Naive thymus-derived CD8-positive, alpha-beta T cell (primary cell): ENCODE results near the gene LHX3. TPM values are rescaled to one million over a fixed set of nuclear protein-coding genes. Genes with fewer than 3 reads are reported as not detected.

ENCODE experiments used
- ATAC-seq, 2 donors: fragments of 150-1000 bp; cut with Tn5 transposase in 1 of 2; sonication (Bioruptor Pico), chemical (Tn5 transposase) in 1 of 2; 1 replicate in 1 of 2; 2 replicates in 1 of 2; pipeline ENCODE4 v1.10.0; 2021; ENCODE audit warnings: mild to moderate bottlenecking in 2 of 2, moderate library complexity in 2 of 2
- POLR2A ChIA-PET: fragments of 350-600 bp; sonication (Branson Sonifier 250); formaldehyde crosslinking; loops from one replicate; lab custom pipeline; 2021; ENCODE audit warnings: antibody characterized with exemption; lab: Charles Lee
- DNase-seq, 10 donors: peaks; one replicate each; pipeline versions ENCODE4 v3.0.0 to v3.0.0-alpha.2; 2020 to 2022
- H3K27ac Mint-ChIP-seq, 10 donors: one replicate each; pipeline ENCODE4 v1.8.0; 2020 to 2022; ENCODE audit warnings: mild to moderate bottlenecking in 10 of 10, mixed read lengths in 10 of 10, moderate library complexity in 4 of 10, inconsistent platforms in 1 of 10
- H3K27me3 Mint-ChIP-seq, 5 donors: one replicate each; pipeline ENCODE4 v1.8.0; 2021 to 2022; ENCODE audit warnings: mixed read lengths in 5 of 5
- H3K36me3 Mint-ChIP-seq, 3 donors: one replicate each; pipeline ENCODE4 v1.8.0; 2020 to 2022; ENCODE audit warnings: mixed read lengths in 3 of 3, mild to moderate bottlenecking in 2 of 3, inconsistent platforms in 1 of 3
- H3K4me1 Mint-ChIP-seq, 4 donors: one replicate each; pipeline ENCODE4 v1.8.0; 2021 to 2022; ENCODE audit warnings: mixed read lengths in 4 of 4
- H3K4me3 Mint-ChIP-seq, 10 donors: one replicate each; pipeline ENCODE4 v1.8.0; 2020 to 2022; ENCODE audit warnings: mild to moderate bottlenecking in 10 of 10, mixed read lengths in 10 of 10, moderate library complexity in 6 of 10, inconsistent platforms in 1 of 10
- H3K9me3 Mint-ChIP-seq, 9 donors: one replicate each; pipeline ENCODE4 v1.8.0; 2020 to 2022; ENCODE audit warnings: mixed read lengths in 9 of 9, mild to moderate bottlenecking in 3 of 9, inconsistent platforms in 1 of 9, moderate library complexity in 1 of 9
- polyA plus RNA-seq, 3 donors: library from polyadenylated mRNA; unstranded; fragments of 300-500 nt; fragmentation: Illumina TruSeq; gene quantifications; one replicate each; pipeline ENCODE4 v1.2.3, GENCODE V29; 2021
- total RNA-seq, 8 experiments: library from RNA in 2 of 8; stranded (reverse) in 2 of 8; gene quantifications; one replicate each; pipeline ENCODE4 v1.2.3 and lab custom pipeline; 2021 to 2026

The LHX3 gene
- total and polyA plus RNA-seq, 5 experiments from 2014 or later = not detected

GRCh38 chr9:136209786-136210185 lies 4.9 kb upstream of the LHX3 start:
- POLR2A ChIA-PET = no interaction called here
- Mint-ChIP-seq H3K36me3 (peaks cover 2 to 66% (median 29%) of the 10 kb centered on the region in 3 donors), H3K4me3 (no peak overlapping the region), H3K9me3 (no peaks in the 10 kb centered on the region), H3K27ac (no peak overlapping the region), H3K4me1 (peaks cover 0 to 2% (median under 1%) of the 10 kb centered on the region in 4 donors), H3K27me3 (peaks cover 0 to 7% (median 3%) of the 10 kb centered on the region in 5 donors)
- DNase-seq = no peak
- ATAC-seq = no peak

- no peak for ATAC-seq
- Mint-ChIP-seq H3K9me3 (no peaks in the 10 kb centered on the region), H3K27me3 (peaks cover 0 to 12% (median 3%) of the 10 kb centered on the region in 5 donors), H3K27ac (no peak overlapping the region), H3K36me3 (peaks cover 0 to 62% (median 24%) of the 10 kb centered on the region in 3 donors), H3K4me3 (no peak overlapping the region), H3K4me1 (peaks cover 0 to 2% (median under 1%) of the 10 kb centered on the region in 4 donors)
- DNase-seq = no peak
- POLR2A ChIA-PET = no interaction called here
Observed at GRCh38 chr9:136209232-136209631, 4.3 kb upstream of the LHX3 start.

- H3K4me3 Mint-ChIP-seq = no peak overlapping the region
- peaks cover 0 to 58% (median 18%) of the 10 kb centered on the region in 3 donors for H3K36me3 Mint-ChIP-seq
- POLR2A ChIA-PET = no interaction called here
Observed at GRCh38 chr9:136208675-136209074, 3.7 kb upstream of the LHX3 start.

GRCh38 chr9:136207616-136208015 lies 2.7 kb upstream of the LHX3 start:
- peaks cover 0 to 2% (median under 1%) of the 10 kb centered on the region in 4 donors for H3K4me1 Mint-ChIP-seq
- POLR2A ChIA-PET = no interaction called here
- H3K9me3 Mint-ChIP-seq = no peaks in the 10 kb centered on the region
- no peak overlapping the region for H3K4me3 Mint-ChIP-seq
- DNase-seq (no peak), ATAC-seq (no peak)
- peaks cover 3 to 24% (median 7%) of the 10 kb centered on the region in 5 donors for H3K27me3 Mint-ChIP-seq
- no peak overlapping the region for H3K27ac Mint-ChIP-seq
- peaks cover 0 to 48% (median 17%) of the 10 kb centered on the region in 3 donors for H3K36me3 Mint-ChIP-seq

More at GRCh38 chr9:136208675-136209074, 3.7 kb upstream of the LHX3 start:
- DNase-seq = no peak
- peaks cover 0 to 2% (median under 1%) of the 10 kb centered on the region in 4 donors for H3K4me1 Mint-ChIP-seq
- no peak for ATAC-seq
- no peak overlapping the region for H3K27ac Mint-ChIP-seq
- H3K27me3 Mint-ChIP-seq = peaks cover 0 to 17% (median 6%) of the 10 kb centered on the region in 5 donors
- H3K9me3 Mint-ChIP-seq = no peaks in the 10 kb centered on the region

- peaks cover 0 to 2% (median under 1%) of the 10 kb centered on the region in 4 donors for H3K4me1 Mint-ChIP-seq
- no peak overlapping the region for H3K27ac Mint-ChIP-seq
- H3K27me3 Mint-ChIP-seq = peaks cover 3 to 30% (median 7%) of the 10 kb centered on the region in 5 donors
- POLR2A ChIA-PET = no interaction called here
- ATAC-seq = no peak
- peaks cover 0 to 39% (median 17%) of the 10 kb centered on the region in 3 donors for H3K36me3 Mint-ChIP-seq
- no peak for DNase-seq
- peak overlapping the region in 1 of 10 donors; percentile 46 for H3K4me3 Mint-ChIP-seq
- no peaks in the 10 kb centered on the region for H3K9me3 Mint-ChIP-seq
Observed at GRCh38 chr9:136206602-136207275, 1.8 kb upstream of the LHX3 start.

- ATAC-seq (no peak), DNase-seq (no peak)
- POLR2A ChIA-PET = no interaction called here
- no peaks in the 10 kb centered on the region for H3K9me3 Mint-ChIP-seq
- H3K4me3 Mint-ChIP-seq = no peak overlapping the region
- H3K27me3 Mint-ChIP-seq = peaks cover 3 to 37% (median 13%) of the 10 kb centered on the region in 5 donors
- H3K4me1 Mint-ChIP-seq = peaks cover 0 to 2% (median under 1%) of the 10 kb centered on the region in 4 donors
- no peak overlapping the region for H3K27ac Mint-ChIP-seq
- peaks cover 0 to 32% (median 17%) of the 10 kb centered on the region in 3 donors for H3K36me3 Mint-ChIP-seq
Observed at GRCh38 chr9:136205707-136205992, 722 bp upstream of the LHX3 start.

- Mint-ChIP-seq H3K27me3 (peaks cover 3 to 47% (median 13%) of the 10 kb centered on the region in 5 donors), H3K4me3 (no peak overlapping the region), H3K4me1 (peaks cover 0 to 2% (median under 1%) of the 10 kb centered on the region in 4 donors), H3K36me3 (peaks cover 0 to 23% (median 13%) of the 10 kb centered on the region in 3 donors), H3K27ac (peak overlapping the region in 1 of 10 donors; percentile 44), H3K9me3 (no peaks in the 10 kb centered on the region)
- no peak for ATAC-seq
- DNase-seq = no peak
- POLR2A ChIA-PET = no interaction called here
Observed at GRCh38 chr9:136204145-136204805, 653 bp downstream of the LHX3 start.

GRCh38 chr9:136203408-136204144 lies 1.4 kb downstream of the LHX3 start:
- Mint-ChIP-seq H3K27me3 (peaks cover 3 to 48% (median 13%) of the 10 kb centered on the region in 5 donors), H3K4me1 (peaks cover 0 to 2% (median under 1%) of the 10 kb centered on the region in 4 donors), H3K9me3 (no peaks in the 10 kb centered on the region), H3K36me3 (peaks cover 0 to 17% (median 8%) of the 10 kb centered on the region in 3 donors), H3K27ac (no peak overlapping the region), H3K4me3 (no peak overlapping the region)
- POLR2A ChIA-PET = no interaction called here
- DNase-seq (no peak), ATAC-seq (no peak)

- POLR2A ChIA-PET = interaction anchor here (0.6 kb wide), 1 partner anchor 407 kb away, joined by 3 read pairs; no protein-coding TSS in a partner anchor
- H3K27me3 Mint-ChIP-seq = peaks cover 3 to 56% (median 16%) of the 10 kb centered on the region in 5 donors
- ATAC-seq (no peak), DNase-seq (no peak)
- H3K4me1 Mint-ChIP-seq = peaks cover 0 to 4% (median 3%) of the 10 kb centered on the region in 4 donors
- H3K9me3 Mint-ChIP-seq = no peaks in the 10 kb centered on the region
- peaks cover 0 to 13% (median 4%) of the 10 kb centered on the region in 3 donors for H3K36me3 Mint-ChIP-seq
- H3K27ac Mint-ChIP-seq = no peak overlapping the region
- no peak overlapping the region for H3K4me3 Mint-ChIP-seq
Observed at GRCh38 chr9:136202454-136203407, 2.2 kb downstream of the LHX3 start.

- POLR2A ChIA-PET = no interaction called here
- DNase-seq (no peak), ATAC-seq (peak in 1 of 2 donors; percentile 36)
- Mint-ChIP-seq H3K27me3 (peaks cover 3 to 60% (median 18%) of the 10 kb centered on the region in 5 donors), H3K4me3 (no peak overlapping the region), H3K4me1 (peaks cover 2 to 5% (median 3%) of the 10 kb centered on the region in 4 donors), H3K27ac (no peak overlapping the region), H3K36me3 (peaks cover 0 to 8% (median 3%) of the 10 kb centered on the region in 3 donors), H3K9me3 (no peaks in the 10 kb centered on the region)
Observed at GRCh38 chr9:136201609-136202453, 3.1 kb downstream of the LHX3 start.

GRCh38 chr9:136201174-136201573 lies 3.8 kb downstream of the LHX3 start:
- POLR2A ChIA-PET = no interaction called here
- ATAC-seq = no peak
- Mint-ChIP-seq H3K4me3 (no peak overlapping the region), H3K9me3 (no peaks in the 10 kb centered on the region), H3K27ac (no peak overlapping the region), H3K36me3 (peaks cover 0 to 9% (median 3%) of the 10 kb centered on the region in 3 donors), H3K4me1 (peaks cover 2 to 7% (median 6%) of the 10 kb centered on the region in 4 donors), H3K27me3 (peaks cover 6 to 66% (median 25%) of the 10 kb centered on the region in 5 donors)
- DNase-seq = no peak
